Activated naive CD4-positive, alpha-beta T cell treated with anti-CD3 and anti-CD28 coated beads, Interleukin-2, amount 50 U/mL, for 16 hours (primary cell): ENCODE results near the gene HOTAIR.

ENCODE experiments used
- DNase-seq: peaks from one replicate; pipeline ENCODE4 v3.0.0-alpha.2; 2020

Gene HOTAIR

DNA sequence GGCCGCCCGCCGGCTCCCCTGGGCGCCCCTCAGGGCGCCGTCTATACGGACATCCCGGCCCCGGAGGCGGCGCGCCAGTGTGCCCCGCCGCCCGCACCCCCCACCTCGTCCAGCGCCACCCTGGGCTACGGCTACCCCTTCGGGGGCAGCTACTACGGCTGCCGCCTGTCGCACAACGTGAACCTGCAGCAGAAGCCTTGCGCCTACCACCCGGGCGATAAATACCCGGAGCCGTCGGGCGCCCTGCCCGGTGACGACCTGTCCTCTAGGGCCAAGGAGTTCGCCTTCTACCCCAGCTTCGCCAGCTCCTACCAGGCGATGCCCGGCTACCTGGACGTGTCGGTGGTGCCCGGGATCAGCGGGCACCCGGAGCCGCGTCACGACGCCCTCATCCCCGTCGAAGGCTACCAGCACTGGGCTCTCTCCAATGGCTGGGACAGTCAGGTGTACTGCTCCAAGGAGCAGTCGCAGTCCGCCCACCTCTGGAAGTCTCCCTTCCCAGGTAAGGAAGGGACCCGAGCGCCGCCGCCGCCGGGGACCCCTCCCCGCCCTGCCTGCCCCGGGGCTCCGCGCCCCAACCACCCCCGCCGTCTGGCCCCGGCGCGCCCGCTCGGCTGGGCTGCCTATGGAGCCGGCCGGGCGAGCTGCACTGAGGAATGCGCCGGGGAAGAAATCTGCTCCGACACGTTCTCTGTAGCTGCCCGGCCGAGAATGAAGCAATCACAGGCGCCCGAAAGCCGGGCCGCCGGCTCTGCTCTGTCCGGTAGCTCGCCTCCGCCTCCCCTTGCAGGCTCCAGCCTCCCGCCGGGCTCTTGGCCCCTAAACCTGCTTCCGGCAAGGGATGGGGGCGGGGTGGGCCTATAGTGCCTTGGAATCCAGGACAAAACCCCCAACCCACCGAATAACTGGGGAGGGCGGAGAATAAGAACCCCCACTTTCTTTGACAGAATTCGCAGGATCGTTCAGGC lies 35.3 kb downstream of the HOTAIR start:
- no peak for DNase-seq

DNA sequence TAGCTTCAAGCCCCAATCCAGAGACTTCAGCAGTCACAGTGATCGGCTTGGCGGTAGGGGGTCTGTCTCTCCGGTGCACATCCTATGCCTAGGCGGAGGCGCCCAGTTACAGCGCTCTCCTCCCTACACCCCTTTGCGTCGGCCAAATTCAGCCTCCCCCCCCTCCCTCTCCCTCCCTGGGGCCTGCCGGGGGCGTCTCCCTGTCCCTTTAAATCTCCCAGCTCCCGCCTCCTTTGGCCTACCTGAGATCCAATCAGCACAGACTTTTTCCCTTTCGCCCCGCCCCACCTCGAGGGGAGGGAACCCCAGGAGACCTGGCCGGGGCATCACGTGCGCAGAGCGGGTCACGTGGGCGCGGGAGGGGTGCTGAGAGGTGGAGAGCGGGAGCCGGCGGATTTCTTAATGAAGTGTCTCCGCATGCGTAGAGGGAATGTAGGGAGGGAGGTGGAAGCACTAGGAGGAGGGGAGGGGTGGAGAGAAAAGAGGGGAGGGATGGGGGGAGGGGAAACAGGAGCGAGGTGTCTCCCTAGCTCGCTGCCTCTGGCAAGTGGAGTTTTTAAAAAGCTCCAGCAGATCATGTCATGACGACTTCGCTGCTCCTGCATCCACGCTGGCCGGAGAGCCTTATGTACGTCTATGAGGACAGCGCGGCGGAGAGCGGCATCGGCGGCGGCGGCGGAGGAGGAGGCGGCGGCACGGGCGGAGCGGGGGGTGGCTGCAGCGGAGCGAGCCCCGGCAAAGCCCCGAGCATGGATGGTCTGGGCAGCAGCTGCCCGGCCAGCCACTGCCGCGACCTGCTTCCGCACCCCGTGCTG lies 36.2 kb downstream of the HOTAIR start, which contains the start of gene HOXC13:
TSS of gene HOXC13 (plus strand) at position 506 of the 815 bp plus-strand sequence. CDS start at position 582, 76 bp downstream.
- DNase-seq, result peak; percentile 56

DNA sequence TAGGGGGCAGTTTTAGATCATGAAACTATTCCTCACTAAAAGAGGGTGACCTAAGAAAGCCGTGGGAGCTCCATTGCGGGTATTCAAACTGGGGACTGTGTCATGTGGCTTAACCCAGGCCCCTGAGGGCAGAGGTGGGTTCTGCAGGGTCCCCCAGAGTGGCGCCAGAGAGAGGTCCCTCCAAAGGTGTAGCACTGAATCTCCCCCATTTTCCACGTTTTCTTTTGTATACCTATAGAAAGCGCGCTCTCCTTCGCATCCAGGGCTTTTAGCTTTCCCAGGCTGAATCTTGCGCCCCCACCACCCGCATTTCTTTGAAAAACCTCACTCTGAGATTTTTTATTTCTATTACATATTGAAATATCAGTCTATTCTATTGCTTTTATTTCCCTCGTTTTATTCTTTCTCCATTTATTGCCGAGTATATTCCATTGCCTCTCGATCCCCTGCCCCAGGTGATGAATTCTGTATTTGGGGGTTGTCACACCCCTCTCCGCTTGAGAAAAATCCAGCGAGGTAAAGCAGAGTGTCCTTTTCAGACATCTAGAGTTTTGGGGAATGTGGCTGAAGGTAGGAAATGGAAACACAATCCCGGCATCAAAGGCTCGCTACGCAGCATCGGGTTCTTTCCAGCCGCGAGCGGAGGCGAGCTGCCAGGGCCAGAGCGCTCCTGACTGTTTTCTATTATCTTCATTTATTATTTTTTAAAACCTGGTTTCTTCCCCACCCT lies 37.0 kb downstream of the HOTAIR start:
- no peak for DNase-seq

DNA sequence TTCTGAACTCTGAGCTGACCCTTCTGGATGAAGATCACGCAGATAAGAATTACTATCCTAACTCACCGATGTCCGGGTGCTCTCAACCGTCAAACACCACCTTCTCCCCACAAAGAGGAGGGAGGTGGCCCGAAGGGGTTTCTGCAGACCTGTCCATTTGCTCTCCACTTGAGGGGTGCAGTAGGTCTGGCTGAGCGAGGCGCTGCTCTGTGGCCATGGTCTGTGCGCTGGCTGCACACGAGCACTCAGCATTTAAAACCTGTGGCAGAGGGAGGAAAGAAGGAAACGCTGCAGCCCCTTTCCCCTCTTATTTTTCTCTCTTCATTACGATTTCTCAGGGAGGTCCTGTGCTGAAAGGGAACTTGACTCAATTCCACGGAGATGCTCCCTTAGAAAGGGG lies 37.7 kb downstream of the HOTAIR start:
- DNase-seq, result no peak

DNA sequence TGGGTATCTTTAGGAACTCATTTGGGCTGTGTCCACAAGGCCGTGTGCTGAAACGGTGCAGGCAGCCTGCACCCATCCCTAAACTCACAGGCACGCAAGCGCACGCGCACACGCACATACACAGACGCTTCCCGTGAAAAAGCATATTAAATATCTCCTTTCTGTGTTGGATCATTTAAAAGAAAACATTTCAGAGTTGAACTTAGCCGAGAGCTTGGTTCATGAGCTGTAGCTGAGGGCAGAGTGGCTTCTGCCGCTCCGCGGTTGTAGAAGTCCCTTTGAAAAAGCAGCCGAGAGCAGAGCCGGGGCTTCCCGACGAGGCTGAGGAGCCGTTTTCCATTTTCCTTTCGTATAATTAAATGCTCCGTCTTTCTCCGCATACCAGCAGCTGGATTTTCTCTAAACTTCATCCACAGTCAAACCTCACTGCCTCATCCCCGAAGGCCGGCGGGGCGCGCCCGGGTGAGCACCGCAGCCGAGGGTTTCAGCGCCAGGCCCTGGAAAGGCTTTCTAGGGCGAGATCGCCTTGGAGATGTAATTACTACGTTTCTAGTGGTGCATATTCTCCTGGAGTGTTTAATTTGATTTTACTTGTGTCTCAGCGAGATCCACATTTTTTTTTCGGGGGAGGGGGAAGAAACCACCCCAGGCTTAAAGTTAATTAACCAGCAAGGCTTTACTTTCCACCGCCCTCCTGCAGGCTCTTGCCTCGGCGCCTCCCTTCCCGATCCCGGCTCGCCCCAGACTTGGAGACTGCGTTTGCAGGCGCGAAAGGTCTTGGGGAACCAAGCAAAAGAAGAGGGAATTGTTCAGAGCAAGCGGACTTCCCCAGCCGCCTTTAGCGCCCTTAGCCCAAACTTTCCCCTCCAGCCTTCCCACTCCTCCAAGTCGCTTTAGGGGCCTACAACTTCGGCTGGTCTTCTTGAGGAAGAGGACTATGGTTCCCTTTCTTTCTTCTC lies 39.1 kb downstream of the HOTAIR start:
- DNase-seq, result no peak

DNA sequence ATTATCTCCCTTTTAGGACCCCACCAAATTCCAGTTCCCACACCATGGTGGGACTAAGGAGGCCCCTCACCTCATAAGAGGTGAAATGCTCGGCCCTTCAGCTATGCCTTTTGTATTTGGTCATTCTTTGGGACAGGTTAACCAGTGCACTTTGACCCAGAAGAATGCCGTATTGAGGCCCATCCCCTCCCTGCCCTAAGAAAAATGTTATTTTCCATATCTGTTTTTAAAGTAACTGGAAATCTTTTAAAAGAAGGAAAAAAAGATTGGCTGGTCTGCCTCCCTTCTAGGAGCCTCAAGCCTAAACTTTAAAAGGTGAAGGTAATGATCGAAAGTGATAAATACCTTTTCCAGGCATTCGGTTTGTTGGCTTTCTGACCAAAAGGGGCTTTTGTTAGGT lies 41.8 kb downstream of the HOTAIR start:
- DNase-seq, result no peak

DNA sequence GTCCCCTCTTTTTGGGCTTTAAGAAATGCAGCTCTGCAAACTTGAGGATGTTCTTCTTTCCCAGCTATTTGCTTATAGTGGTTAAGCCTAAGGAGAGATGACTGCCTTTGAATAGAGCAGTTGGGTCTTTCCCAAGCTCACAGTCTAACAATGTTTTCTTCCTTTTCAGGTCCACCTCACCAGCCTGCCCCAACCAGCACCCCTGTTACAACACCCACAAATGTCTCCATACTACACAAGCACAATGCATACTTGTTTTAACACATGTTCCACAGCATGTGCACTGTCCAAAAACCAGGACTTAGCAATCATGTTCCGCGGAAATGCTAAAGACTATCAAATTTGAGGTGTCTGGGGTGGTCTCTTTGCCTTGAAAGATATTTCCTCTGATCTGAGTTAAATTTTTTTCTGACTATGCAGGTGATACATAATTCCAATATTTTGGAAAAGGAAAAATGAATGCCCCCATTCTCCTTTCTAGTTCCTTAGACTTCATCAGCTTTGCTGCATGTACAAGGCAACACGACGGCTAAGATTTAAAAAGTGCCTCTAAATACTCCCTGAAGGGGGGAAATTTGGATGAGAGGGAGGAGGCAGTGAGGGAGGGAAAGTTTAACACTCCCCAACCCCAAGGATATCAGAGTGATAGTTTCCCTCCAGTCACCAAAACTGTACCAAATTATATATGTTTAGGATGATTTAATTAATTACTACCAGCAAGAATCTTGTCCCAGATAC lies 42.7 kb downstream of the HOTAIR start:
- DNase-seq, result no peak

DNA sequence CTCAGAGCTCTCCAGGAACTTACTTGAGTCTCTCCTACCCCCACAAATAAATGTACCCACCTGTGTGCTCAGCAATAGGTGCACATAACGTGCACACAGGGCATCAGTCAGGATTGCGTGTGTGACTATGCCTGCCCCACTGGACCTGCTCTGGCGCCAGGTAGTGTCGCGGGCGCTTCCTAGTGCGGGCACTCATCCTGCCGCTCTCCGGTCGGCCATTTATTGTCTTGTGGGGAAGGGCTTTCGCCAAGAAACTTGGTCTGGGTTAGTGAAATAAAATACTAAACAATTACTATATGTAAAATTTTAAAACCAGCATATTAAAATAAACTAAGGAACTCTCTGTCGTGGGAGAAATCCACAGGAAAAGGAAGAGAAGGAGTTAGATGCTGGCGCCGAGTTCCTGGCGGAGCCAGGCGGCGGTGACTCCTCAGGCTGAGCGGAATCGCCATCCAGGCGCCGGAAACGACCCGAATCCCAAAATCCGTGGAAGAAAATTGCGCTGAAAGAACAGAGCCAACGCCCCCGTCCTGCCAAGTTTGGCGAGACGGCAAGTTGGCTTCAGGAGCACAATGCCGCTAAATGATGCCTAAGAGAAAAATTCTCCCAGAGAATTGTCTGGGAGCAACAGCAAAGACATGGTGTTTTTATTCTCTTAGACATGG lies 44.0 kb downstream of the HOTAIR start:
- no peak for DNase-seq

DNA sequence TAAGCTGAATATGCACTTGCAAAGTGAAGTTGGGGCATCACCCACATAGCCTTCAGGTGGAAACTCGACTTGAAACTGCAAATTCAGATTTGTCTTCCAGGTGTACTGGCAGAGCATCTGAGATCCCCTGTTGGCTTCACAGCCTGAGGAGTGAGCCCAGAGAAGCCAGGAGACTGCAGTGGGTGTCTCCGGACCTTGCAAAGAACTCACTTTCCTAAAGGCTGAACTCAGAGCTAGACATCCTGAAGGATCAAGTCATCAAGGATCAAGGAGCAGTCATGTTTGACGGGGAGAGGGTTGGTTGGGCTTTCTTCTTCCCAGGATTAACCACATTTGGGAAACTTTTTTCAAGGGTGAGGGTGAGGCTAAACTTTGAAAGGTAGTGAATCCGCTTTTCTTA lies 45.2 kb downstream of the HOTAIR start:
- DNase-seq, result no peak

DNA sequence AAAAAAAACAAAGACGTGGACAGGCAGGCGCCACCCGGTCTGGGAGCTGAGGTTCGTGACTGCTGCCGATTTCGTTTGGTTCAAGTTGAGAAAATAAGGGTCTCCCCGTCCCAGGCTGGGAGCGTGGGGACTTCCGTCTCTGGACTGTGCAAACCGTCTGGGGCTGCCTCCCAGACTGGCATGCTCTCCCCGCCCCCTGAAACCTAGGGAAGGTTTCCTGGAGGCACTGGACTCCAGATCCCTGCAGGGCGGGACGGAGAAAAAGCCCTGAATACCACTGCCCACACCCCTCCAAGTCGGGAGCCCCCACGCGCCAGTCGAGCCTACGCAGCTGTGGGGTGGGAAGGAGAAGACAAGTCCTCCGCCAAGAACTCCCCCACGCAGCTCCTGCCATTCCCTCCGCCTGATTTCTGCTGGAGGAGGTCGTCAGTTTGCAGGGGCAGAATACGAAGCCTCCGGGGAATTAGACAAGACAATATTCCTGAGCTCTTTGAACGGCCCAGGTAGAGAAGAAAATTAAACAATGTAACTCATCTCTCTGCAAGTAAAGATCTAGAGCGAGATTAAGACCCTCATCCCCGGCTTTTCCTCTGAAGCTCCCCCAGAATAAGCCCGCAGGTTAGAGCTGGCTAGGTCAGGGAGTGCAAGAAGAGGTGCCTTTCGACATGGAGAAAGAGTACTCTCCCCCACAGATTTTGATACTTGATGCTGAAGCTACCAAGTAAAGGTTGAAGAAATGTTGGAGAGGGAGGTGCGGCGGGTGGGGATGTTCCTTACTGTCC lies 46.5 kb downstream of the HOTAIR start:
- no peak for DNase-seq

DNA sequence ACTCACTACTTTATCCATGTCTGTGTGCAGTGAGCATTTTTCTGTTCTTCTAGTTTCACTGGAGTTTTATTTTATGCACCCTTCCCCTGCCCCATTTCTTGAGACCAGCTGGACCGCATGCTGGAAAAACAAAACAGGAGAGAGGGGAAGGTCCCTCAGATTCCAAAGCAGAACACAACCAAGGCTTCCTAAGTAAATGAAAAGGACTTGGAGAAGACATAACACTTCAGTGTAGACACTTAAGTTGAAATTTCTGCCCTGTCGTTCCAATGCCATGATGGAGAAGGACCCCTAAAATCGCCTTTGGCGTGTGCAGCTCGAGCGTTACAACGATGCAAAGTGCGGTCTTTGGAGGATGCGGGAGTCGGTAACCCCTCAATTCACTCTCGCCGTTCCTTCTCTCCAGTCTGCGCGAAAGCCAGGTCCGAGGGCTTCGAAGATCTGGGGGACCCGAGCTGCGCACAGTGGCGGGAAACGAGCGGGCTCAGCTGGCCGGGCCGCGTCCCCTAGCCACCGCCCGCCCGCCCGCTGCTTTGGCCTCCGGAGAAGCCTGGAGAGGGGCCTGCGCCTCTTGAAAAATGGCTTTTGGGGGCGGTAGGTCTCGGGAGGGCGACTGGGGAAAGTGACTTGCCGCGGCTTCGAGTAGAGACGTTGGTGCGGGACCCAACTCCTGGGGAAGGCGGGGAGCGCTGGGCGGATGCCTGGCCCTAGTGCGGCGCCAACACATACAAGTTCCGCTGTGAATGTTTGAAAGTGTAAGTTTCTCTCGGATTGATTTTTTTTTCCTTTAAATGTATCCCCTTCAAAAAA lies 47.3 kb downstream of the HOTAIR start:
- DNase-seq, result no peak

DNA sequence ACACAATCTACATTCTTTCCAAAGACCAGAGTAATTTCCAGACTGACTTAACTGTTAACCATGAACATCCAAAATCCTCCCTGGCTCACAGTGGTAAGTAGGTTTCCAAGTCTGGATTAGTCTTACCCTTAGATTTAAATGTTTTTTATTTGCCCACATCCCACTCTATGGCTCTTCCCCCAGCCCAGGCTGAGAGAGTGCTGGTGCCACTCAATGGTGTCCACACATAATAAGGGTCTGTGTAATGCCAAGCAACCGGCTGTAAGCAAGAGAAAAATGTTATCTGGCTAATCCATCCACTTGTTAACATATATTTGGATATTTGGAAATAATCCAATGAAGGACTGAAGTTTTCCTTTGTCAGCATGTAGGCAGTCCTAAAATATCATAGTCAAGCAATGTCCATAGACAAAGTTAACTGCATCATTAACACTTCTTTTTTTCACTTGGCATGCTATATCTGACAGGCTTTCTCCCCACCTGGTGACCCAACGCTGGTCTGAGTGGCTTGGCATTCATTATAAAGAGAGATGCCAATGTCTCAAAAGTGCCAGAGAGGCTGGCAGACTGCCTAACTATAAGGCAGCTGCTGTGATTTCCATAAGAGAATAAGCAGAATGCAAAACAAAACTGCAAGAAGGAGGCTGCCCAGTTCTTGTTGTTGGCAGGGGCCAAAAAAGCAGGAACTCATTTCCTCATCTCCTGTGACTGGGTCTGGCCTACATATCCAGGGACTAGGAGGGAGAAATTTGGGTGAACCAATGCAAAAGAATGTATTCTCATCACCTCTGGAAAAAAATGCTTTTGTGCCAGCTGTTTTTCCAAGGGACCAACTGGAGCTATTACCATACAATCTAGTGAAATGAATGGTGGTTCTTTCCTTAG lies 50.0 kb downstream of the HOTAIR start:
- no peak for DNase-seq

DNA sequence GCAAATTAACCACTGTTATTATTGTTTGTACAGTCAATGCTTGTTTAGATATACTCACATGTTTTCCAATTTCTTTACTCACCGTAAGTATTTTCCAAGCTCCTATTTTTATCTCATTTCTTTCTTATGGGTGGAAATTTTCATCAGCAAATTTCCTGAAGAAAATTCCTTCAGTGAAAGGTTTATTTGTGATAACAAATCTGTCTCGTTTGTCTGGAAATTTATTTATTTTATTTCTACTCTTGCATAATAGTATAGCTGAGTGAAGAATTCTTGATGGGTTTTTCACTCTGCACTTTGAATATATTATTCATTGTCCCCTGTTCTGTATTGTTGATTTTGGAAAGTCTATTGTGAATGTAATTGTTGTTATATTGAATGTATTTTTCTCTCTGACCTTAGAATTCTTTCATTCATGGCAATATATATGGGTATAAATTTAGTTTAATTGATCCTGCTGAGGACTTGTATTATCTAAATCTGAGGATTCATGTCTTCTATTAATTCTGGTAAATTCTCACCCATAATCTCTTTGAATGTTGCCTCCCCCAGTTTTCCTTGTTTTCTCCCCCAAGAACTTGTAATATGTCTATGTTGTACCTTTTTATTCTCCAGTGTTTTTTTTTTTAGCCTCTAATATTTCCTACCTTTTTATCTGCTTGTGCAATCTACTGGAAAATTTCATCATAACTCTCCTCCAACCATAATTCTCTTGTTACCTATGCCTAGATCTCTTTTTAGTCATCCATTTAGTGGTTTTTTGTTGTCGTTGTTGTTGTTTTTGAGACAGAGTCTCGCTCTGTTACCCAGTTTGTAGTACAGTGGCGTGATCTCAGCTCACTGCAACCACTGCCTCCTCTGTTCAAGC lies 57.7 kb downstream of the HOTAIR start:
- no peak for DNase-seq
